Activated CD4-positive, alpha-beta T cell treated with anti-CD3 and anti-CD28 coated beads, Interleukin-2, amount 50 U/mL, for 24 hours (primary cell): Measurements from ENCODE around the gene RNF145.
"Not testable (repeated sequence)": the region's sequence is repeated elsewhere in the genome, so short reads cannot be mapped to it uniquely, and the experiment has no call there.

Source experiments
- DNase-seq, 2 donors: peaks; one replicate each; pipeline ENCODE4 v3.0.0-alpha.2; 2020; ENCODE audit warnings: low read depth in 1 of 2, low spot score in 1 of 2

RNF145 gene

GRCh38 chr5:159209438-159210209 is at the start of gene RNF145:
TSS of gene RNF145 (minus strand) at chr5:159209553. CDS start at chr5:159203617, 5,936 bp downstream.
- peak; percentile 91 to 92 for DNase-seq

- no peak for DNase-seq
These were observed 49.0 kb upstream of the RNF145 start for GRCh38 chr5:159258361-159258760.

- no peak for DNase-seq
These were observed 48.4 kb upstream of the RNF145 start for GRCh38 chr5:159257629-159258283.

GRCh38 chr5:159257007-159257406 is 47.7 kb upstream of the RNF145 start:
- DNase-seq, result no peak

- no peak for DNase-seq
These were observed 42.8 kb upstream of the RNF145 start for GRCh38 chr5:159252195-159252594.

- no peak for DNase-seq
These were observed 39.8 kb upstream of the RNF145 start for GRCh38 chr5:159249158-159249557.

GRCh38 chr5:159244890-159245289 is 35.5 kb upstream of the RNF145 start:
- DNase-seq, result no peak

- no peak for DNase-seq
These were observed 34.8 kb upstream of the RNF145 start for GRCh38 chr5:159244163-159244562.

GRCh38 chr5:159243385-159243784 is 34.0 kb upstream of the RNF145 start:
- DNase-seq, result no peak

- DNase-seq, result no peak
These were observed 33.3 kb upstream of the RNF145 start for GRCh38 chr5:159242656-159243055.

- DNase-seq, result no peak
These were observed 32.7 kb upstream of the RNF145 start for GRCh38 chr5:159241946-159242552.

GRCh38 chr5:159240301-159240870 is 31.0 kb upstream of the RNF145 start:
- peak in 1 of 2 donors; percentile 36 for DNase-seq

GRCh38 chr5:159235871-159236520 is 26.6 kb upstream of the RNF145 start:
- DNase-seq, result not testable (repeated sequence)

- DNase-seq, result no peak
These were observed 21.8 kb upstream of the RNF145 start for GRCh38 chr5:159231167-159231566.

- DNase-seq, result no peak
These were observed 21.3 kb upstream of the RNF145 start for GRCh38 chr5:159230657-159231056.

- DNase-seq, result not testable (repeated sequence)
These were observed 18.7 kb upstream of the RNF145 start for GRCh38 chr5:159228097-159228496.

GRCh38 chr5:159227452-159227851 is 18.1 kb upstream of the RNF145 start:
- no peak for DNase-seq

- DNase-seq, result no peak
These were observed 17.1 kb upstream of the RNF145 start for GRCh38 chr5:159226451-159226850.

- DNase-seq, result no peak
These were observed 15.1 kb upstream of the RNF145 start for GRCh38 chr5:159224471-159224870.

- no peak for DNase-seq
These were observed 14.1 kb upstream of the RNF145 start for GRCh38 chr5:159223469-159223868.

- no peak for DNase-seq
These were observed 10.9 kb upstream of the RNF145 start for GRCh38 chr5:159220206-159220605.
